GM12891 (cell line): ENCODE measurements around the gene KRT15.

ENCODE experiments used
- DNase-seq: peaks from one replicate; pipeline ENCODE4 v3.0.0; 2011; ENCODE audit warnings: low spot score; ENCODE audit not compliant: insufficient read length
- FAIRE-seq: peaks from 2 replicates; lab custom pipeline; 2011; peaks lifted over from hg19 to GRCh38; lab: Jason Lieb, UNC
- PAX5 ChIP-seq: IDR thresholded peaks from 2 replicates; pipeline ENCODE4 v1.6.1; 2011; ENCODE audit warnings: low read length, moderate library complexity, mild to moderate bottlenecking; ENCODE audit not compliant: insufficient read depth, severe bottlenecking
- POLR2A ChIP-seq: IDR thresholded peaks from 2 replicates; pipeline ENCODE4 v1.6.1; 2011; ENCODE audit warnings: low read depth, low read length, control low read depth
- POLR2AphosphoS5 ChIP-seq: IDR thresholded peaks from 2 replicates; pipeline ENCODE4 v1.6.1; 2011; ENCODE audit warnings: low read depth, low read length, control low read depth
- POU2F2 ChIP-seq: IDR thresholded peaks from 2 replicates; pipeline ENCODE4 v1.6.1; 2011; ENCODE audit warnings: low read depth, mild to moderate bottlenecking, control low read depth, low read length, moderate library complexity
- SPI1 ChIP-seq: IDR thresholded peaks from 2 replicates; pipeline ENCODE4 v1.6.1; 2011; ENCODE audit warnings: low read depth, low read length, control low read depth
- TAF1 ChIP-seq: IDR thresholded peaks from 2 replicates; pipeline ENCODE4 v1.6.1; 2011; ENCODE audit warnings: low read depth, low read length, control low read depth

The KRT15 gene

DNA sequence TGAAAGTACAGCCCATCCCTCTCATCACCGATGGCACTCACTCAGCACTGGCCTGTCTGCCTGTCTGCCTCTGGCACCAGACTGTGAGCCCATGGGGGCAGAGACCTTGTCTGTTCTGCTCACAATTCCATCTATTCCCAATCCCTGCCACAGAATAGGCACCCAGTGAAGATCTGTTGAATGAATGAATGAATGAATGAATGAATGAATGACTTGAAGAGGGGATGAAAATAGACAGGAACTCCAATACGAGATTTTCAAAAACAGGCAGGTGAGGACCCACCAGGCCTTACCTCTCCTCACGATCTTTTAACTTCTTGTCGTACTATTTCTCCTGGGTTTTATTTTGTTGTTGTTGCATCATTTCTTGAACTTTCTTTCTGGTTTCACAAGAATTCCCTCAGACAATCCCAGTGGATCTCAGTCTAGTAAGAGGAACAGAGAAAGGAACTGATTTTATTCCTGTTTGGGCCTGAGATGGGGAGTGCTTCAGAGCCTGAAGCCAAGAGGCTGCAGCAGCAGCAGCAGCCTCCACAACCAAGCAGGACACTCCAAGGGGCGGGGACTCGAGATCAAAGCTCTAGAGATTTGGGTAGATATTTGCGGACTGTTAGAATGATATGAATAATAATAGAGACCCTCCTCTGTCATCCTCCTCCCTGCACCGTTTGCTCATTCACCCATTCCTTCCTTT, 35.4 kb upstream of the KRT15 start:
- DNase-seq, result no peak
- FAIRE-seq, result no peak
- TF ChIP-seq TAF1 (no peak), POLR2A (no peak), SPI1 (no peak), PAX5 (no peak), POU2F2 (no peak), POLR2AphosphoS5 (no peak)

DNA sequence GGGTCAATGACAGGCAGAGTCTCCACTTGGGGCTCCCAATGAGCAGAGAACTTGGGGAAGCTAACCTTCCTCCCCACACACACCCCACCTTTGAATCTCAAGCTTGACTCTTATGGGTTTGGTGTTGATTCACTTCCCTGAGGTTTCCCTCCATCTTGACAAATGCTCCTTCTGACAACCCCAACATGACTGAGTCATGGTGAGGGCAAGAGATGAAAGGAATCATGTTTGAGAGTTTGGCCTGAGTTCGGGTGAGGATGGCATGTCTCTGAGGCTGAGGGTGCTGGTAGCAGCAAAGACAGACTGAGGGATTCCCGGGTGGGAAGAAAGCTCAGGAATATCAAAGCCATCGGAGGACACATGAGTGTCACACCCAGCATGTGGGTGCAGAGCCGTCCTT, 34.5 kb upstream of the KRT15 start:
- no peak for DNase-seq
- no peak for FAIRE-seq
- TF ChIP-seq POLR2AphosphoS5 (no peak), PAX5 (no peak)

DNA sequence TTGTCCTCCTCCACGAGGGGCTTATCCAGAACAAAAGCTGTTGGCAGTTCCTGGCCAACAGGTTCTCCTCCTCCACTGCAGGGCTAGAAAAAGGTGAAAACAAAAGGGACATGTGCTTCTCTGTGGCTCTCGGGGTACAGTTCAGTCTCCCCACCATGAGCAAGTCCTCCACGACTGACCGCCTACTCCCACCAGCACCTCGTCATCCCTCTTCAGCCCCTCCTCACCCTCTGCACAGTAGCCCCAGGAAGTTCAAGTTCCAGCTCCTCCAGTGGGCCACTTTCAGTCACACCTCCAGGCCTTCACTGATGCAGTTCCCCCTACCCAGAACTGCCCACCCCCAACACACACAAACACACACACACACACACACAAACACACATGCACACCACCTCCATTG, 33.8 kb upstream of the KRT15 start:
- FAIRE-seq (no peak), DNase-seq (no peak)
- TF ChIP-seq SPI1 (no peak), POLR2AphosphoS5 (no peak), PAX5 (no peak), POLR2A (no peak), TAF1 (no peak), POU2F2 (no peak)

DNA sequence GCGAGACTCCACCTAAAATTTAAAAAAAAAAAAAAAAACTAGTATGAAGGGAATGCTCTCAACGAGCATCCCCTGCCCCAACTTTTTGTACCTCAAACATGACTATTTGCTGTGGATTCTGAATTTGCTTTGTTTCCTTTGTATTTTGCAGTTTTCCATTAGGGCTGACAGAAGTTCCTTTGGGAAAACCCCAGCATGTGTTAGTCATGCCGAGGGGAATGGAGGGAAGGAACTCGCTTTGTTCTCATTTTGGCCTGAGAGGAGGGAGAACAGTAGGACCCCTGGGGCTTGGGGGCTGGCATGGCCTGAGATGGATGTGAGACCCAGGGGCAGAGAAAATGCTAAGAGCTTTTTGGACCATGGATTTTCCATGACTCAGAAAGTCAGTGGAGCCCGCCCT, 32.7 kb upstream of the KRT15 start:
- FAIRE-seq, result no peak
- TF ChIP-seq POLR2A (no peak), TAF1 (no peak), POU2F2 (no peak), PAX5 (no peak), POLR2AphosphoS5 (no peak), SPI1 (no peak)
- no peak for DNase-seq

DNA sequence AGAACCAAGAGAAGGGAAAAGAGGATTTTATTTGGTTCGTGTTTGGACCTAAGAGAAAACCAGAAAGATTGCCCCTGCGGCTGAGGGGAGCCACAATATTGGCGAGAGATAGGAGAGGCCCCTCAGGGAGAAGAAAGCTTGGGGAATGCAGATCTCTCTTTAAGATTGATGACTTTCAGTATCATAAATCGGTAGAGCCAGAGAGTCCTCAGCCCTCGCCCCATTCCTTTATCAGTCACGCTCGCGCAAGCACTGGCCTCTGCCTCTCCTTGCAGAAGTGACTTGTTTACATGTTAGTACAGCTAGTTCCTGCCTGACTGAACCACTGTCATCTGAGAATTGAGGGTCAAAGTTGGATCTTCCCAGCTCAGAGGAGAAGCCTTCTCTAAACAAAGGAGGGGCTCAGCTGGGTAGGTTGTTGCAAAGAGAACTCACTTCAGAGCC, 30.9 kb upstream of the KRT15 start:
- FAIRE-seq (no peak), DNase-seq (no peak)
- no peak for TF ChIP-seq PAX5
- no peak for TF ChIP-seq TAF1
- TF ChIP-seq POLR2AphosphoS5, result no peak
- no peak for TF ChIP-seq POLR2A
- TF ChIP-seq SPI1, result no peak
- no peak for TF ChIP-seq POU2F2

DNA sequence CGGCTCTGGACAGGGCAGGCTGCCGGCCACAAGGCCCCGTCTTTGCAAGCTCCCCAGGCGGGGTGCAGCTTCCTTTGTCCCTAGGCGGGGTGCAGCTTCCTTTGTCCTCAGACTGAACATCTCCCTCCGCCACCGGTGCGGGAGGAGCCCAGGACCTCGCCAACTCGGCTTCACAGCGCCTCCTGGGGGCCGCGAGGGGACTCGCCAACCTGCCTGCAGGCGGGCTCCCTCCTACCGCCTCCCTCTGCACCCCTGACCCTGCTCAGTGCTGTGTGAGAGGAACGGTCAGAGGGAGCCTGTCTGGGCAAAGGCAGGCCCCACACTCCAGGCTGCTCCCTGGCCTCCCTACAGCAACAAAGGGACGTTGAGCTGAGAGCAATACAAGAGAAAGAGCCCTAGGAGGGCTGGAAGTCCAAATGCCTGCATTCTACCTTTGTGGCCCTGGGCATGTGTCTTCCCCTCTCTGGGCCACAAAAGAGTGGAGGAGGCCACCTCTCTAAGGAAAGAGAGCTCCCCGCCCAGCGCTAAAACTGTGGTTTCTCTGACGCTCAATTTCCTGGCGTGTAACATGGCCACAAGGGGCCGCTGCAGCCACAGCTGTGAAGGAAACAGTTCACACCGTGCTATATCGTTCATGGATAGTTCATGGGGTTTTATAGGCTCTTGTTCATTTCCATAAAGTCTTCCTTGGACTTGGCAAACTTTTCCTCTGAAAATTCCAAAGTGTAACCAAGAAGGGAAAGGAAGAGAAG, 30.3 kb upstream of the KRT15 start:
- peak; percentile 74 for FAIRE-seq

DNA sequence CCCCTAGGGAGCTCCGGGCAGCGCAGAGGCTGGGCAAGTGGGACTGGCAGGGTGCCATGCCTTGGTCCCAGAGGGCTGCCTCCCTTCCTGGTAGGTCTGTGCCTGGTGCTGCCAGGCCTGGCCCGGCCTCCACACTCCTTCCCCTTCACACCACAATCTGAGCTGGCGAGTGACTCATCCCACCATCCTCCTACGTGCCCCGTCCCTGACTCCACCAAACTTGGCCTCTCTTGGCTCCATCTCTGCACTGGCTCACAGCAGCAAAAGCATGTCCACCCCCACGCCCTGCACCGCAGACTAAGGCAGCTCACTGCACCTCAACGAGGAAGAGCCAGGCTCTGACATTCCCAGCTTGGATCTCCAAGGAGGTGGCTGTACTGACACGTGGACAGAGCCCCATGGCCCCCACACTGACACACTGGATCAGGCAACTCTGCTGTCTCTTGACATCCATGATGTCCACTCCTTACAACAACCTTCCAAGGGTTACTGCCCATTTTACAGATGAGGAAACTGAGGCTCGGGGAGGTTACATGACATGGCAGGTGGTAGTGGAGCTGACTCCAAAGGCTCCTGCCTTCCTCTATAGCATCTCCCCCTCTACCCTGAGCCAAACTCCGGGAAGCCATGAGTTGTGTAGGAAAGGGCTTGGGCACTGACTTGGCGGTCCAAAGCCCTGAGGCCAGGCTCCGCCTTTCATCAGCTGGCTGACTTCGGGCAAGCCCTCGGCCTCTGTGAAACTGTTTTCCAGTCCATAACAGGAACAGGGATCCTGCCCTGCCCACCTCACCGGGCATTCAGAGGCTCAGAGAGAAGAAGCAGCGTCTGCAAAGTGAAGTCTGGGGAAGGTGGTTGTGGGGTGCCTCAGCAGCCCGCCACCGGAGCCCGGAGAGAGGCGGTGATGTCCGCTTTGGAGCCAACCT, 29.5 kb upstream of the KRT15 start:
- no peak for TF ChIP-seq PAX5
- no peak for TF ChIP-seq POU2F2
- TF ChIP-seq TAF1, result no peak
- TF ChIP-seq SPI1, result no peak
- no peak for TF ChIP-seq POLR2A
- DNase-seq (no peak), FAIRE-seq (no peak)

More for the DNA sequence above, 30.3 kb upstream of the KRT15 start:
- peak; percentile 84 for DNase-seq
- TF ChIP-seq POU2F2 (no peak), PAX5 (no peak), POLR2A (no peak), POLR2AphosphoS5 (no peak), SPI1 (no peak)

DNA sequence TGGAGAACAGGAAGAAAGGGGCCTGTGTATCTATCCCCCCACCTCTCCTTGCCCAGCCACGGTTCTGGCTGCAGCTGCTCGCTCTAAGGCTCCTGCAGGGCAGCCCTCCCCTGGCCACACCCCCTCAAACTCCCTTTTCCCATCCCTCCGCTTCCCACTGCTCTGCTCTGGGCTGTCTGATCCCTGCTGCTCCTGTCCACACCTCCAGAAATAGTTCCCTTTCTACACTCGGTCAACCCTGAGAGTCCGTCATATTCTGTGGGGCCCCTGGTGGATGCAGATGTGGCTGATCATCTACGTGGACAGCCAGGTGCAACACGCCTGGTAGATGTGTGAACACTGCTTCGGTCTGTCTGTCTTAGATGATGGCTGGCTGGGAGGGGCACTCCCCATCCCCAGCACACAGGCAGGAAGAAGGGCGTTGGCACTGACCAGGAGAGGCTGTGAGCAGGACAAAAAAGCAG, 28.7 kb upstream of the KRT15 start:
- no peak for DNase-seq

DNA sequence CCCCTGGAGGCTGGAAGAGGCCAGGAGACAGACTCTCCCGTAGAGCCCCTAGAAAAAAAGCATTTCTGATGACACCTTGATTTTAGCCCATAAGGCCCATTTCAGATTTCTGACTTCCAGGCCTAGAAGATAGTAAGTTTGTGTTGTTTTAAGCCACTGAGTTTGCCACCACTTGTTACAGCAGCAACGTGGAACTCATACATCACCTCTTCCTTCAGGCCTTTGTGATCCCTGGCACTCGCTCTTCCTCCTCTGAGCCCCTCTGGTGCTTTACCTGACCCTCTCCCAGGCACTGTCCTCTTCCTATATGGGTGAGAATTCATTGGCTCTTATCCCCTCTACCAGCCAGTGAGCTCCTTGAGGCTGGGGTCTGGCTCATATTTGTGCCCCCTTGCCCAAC, 28.1 kb upstream of the KRT15 start:
- no peak for FAIRE-seq
- no peak for TF ChIP-seq PAX5
- no peak for TF ChIP-seq POLR2AphosphoS5
- no peak for TF ChIP-seq SPI1

More for the DNA sequence above, 28.7 kb upstream of the KRT15 start:
- no peak for TF ChIP-seq SPI1
- no peak for TF ChIP-seq PAX5
- TF ChIP-seq TAF1, result no peak
- no peak for TF ChIP-seq POLR2A
- no peak for TF ChIP-seq POLR2AphosphoS5
- no peak for TF ChIP-seq POU2F2
- FAIRE-seq, result no peak

More for the DNA sequence above, 28.1 kb upstream of the KRT15 start:
- DNase-seq, result no peak
